Mammary epithelial cell (primary cell): ENCODE results near the gene FCN1.

Experiments
- EZH2 ChIP-seq: IDR thresholded peaks from 2 replicates; pipeline ENCODE4 v1.6.1; 2012; ENCODE audit warnings: low read length, inconsistent platforms, borderline replicate concordance
- TF ChIP-seq, protein P1 (sequence below), 2 donors: IDR thresholded peaks in 1 of 2; conservative IDR thresholded peaks in 1 of 2; 2 replicates each; pipeline ENCODE4 v1.5.1; 2011 to 2012; ENCODE audit warnings: inconsistent platforms in 2 of 2, low read length in 2 of 2, mild to moderate bottlenecking in 2 of 2, control low read depth in 1 of 2, low read depth in 1 of 2; ENCODE audit not compliant: insufficient read depth in 1 of 2; ENCODE audit errors: extremely low read depth in 1 of 2

DNA sequence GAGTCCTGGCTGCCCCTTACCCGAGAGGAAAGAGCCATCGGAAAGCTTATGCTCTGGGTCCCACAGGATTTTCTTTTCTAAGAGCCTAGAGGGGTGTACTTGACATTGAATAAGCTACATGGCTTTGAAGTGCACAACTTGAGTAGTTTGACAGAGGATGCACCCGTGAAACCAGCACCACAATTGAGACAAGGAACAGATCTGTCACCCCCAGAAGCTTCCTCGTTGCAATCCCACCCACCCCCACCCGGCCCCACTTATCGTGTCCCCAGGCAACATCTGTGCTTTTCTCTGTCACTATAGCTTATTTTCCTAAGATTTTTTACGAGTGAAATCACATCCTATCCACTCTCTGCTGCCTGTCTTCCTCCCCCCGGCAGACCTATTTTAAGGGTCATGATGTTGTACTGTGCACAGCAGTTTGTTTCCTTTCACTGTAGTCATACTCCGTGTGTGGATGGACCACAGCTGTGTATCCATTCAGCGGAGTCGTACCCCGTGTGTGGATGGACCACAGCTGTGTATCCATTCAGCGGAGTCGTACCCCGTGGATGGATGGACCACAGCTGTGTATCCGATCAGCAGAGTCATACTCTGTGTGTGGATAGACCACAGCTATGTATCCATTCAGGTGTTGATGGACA, 45.9 kb downstream of the FCN1 start:
- TF ChIP-seq, protein P1, sequence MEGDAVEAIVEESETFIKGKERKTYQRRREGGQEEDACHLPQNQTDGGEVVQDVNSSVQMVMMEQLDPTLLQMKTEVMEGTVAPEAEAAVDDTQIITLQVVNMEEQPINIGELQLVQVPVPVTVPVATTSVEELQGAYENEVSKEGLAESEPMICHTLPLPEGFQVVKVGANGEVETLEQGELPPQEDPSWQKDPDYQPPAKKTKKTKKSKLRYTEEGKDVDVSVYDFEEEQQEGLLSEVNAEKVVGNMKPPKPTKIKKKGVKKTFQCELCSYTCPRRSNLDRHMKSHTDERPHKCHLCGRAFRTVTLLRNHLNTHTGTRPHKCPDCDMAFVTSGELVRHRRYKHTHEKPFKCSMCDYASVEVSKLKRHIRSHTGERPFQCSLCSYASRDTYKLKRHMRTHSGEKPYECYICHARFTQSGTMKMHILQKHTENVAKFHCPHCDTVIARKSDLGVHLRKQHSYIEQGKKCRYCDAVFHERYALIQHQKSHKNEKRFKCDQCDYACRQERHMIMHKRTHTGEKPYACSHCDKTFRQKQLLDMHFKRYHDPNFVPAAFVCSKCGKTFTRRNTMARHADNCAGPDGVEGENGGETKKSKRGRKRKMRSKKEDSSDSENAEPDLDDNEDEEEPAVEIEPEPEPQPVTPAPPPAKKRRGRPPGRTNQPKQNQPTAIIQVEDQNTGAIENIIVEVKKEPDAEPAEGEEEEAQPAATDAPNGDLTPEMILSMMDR (conservative IDR thresholded peaks at IDR 0.05 in 1 of 2, IDR thresholded peaks at IDR 0.05 in 1 of 2; ENCODE audit: extremely low read depth in 1 of 2, insufficient read depth in 1 of 2, low read depth in 1 of 2, low read length in 2 of 2) = no peak
- no peak for TF ChIP-seq EZH2
